CD8-positive, alpha-beta memory T cell (primary cell): ENCODE data around the gene MPPED2. TPM values are rescaled to one million over a fixed set of nuclear protein-coding genes. Genes with fewer than 3 reads are reported as not detected.

Source experiments
- CTCF ChIA-PET: fragments of 350-600 bp; sonication (Branson Sonifier 250); formaldehyde crosslinking; loops from one replicate; lab custom pipeline; 2021; ENCODE audit warnings: antibody characterized with exemption; lab: Charles Lee
- POLR2A ChIA-PET: fragments of 350-600 bp; sonication (Branson Sonifier 250); formaldehyde crosslinking; loops from one replicate; lab custom pipeline; 2021; ENCODE audit warnings: antibody characterized with exemption; lab: Charles Lee
- DNase-seq, 5 donors: peaks; one replicate each; pipeline versions ENCODE4 v3.0.0 to v3.0.0-alpha.2; 2020 to 2022; ENCODE audit warnings: mixed read lengths in 1 of 5
- H3K27ac ChIP-seq: one replicate; pipeline ENCODE4 v1.7.0; 2013; ENCODE audit warnings: low read depth, mild to moderate bottlenecking, low read length, moderate library complexity
- H3K27me3 ChIP-seq: 2 replicates; pipeline ENCODE4 v1.7.0; 2013; ENCODE audit warnings: low read length, mild to moderate bottlenecking; ENCODE audit not compliant: insufficient read depth, poor library complexity, severe bottlenecking
- H3K36me3 ChIP-seq: 2 replicates; pipeline ENCODE4 v1.7.0; 2013; ENCODE audit warnings: mild to moderate bottlenecking, low read length, moderate library complexity; ENCODE audit not compliant: insufficient read depth
- H3K4me1 ChIP-seq: 2 replicates; pipeline ENCODE4 v1.7.0; 2013; ENCODE audit warnings: mild to moderate bottlenecking, low read length, moderate library complexity; ENCODE audit not compliant: insufficient read depth
- H3K4me3 ChIP-seq: 2 replicates; pipeline ENCODE4 v1.7.0; 2013; ENCODE audit warnings: mild to moderate bottlenecking, low read length
- H3K9me3 ChIP-seq: 2 replicates; pipeline ENCODE4 v1.7.0; 2013; ENCODE audit warnings: mild to moderate bottlenecking, low read length
- H3K27ac Mint-ChIP-seq, 8 donors: one replicate each; pipeline ENCODE4 v1.8.0; 2020 to 2021; ENCODE audit warnings: mixed read lengths in 8 of 8, mild to moderate bottlenecking in 6 of 8, inconsistent platforms in 3 of 8, moderate library complexity in 3 of 8
- H3K27me3 Mint-ChIP-seq, 2 donors: one replicate each; pipeline ENCODE4 v1.8.0; 2020 to 2021; ENCODE audit warnings: mixed read lengths in 2 of 2, mild to moderate bottlenecking in 1 of 2, moderate library complexity in 1 of 2
- H3K36me3 Mint-ChIP-seq, 3 donors: one replicate each; pipeline ENCODE4 v1.8.0; 2020 to 2021; ENCODE audit warnings: mixed read lengths in 3 of 3, inconsistent platforms in 1 of 3, mild to moderate bottlenecking in 1 of 3
- H3K4me1 Mint-ChIP-seq, 3 donors: one replicate each; pipeline ENCODE4 v1.8.0; 2020 to 2021; ENCODE audit warnings: mixed read lengths in 3 of 3, inconsistent platforms in 1 of 3, mild to moderate bottlenecking in 1 of 3
- H3K4me3 Mint-ChIP-seq, 7 donors: one replicate each; pipeline ENCODE4 v1.8.0; 2020 to 2021; ENCODE audit warnings: mixed read lengths in 7 of 7, mild to moderate bottlenecking in 6 of 7, moderate library complexity in 4 of 7, inconsistent platforms in 2 of 7
- H3K9me3 Mint-ChIP-seq, 5 donors: one replicate each; pipeline ENCODE4 v1.8.0; 2020 to 2022; ENCODE audit warnings: mixed read lengths in 5 of 5, mild to moderate bottlenecking in 3 of 5, moderate library complexity in 2 of 5, inconsistent platforms in 1 of 5
- polyA plus RNA-seq: library from polyadenylated mRNA; unstranded; fragments of 300-500 nt; fragmentation: Illumina TruSeq; gene quantifications from one replicate; pipeline ENCODE4 v1.2.3, GENCODE V29; 2021
- total RNA-seq, 2 experiments: library from RNA; stranded (reverse); gene quantifications; one replicate each; pipeline ENCODE4 v1.2.3, GENCODE V29; 2021

Gene MPPED2
- total and polyA plus RNA-seq, 3 experiments from 2014 or later, result 1.1 TPM; not detected in 2

- no peaks in the 10 kb centered on the region for H3K27me3 ChIP-seq
- POLR2A ChIA-PET, result no interaction called here
- H3K4me1 Mint-ChIP-seq, result no peaks in the 10 kb centered on the region
- no peak overlapping the region for H3K27ac ChIP-seq
- H3K9me3 ChIP-seq, result no peaks in the 10 kb centered on the region
- H3K36me3 ChIP-seq, result no peaks in the 10 kb centered on the region
- H3K27ac Mint-ChIP-seq, result peak overlapping the region in 1 of 8 donors; percentile 18
- CTCF ChIA-PET, result no interaction called here
- H3K4me3 ChIP-seq, result no peak overlapping the region
- no peak for DNase-seq
- H3K36me3 Mint-ChIP-seq, result peaks cover 0 to 7% (median 0%) of the 10 kb centered on the region in 3 donors
- no peaks in the 10 kb centered on the region for H3K4me1 ChIP-seq
- peaks cover 3 to 6% of the 10 kb centered on the region in 2 donors for H3K27me3 Mint-ChIP-seq
- H3K9me3 Mint-ChIP-seq, result no peaks in the 10 kb centered on the region
- H3K4me3 Mint-ChIP-seq, result no peak overlapping the region
Observed at GRCh38 chr11:30487200-30487898, 98.8 kb downstream of the MPPED2 start.

- Histone ChIP-seq H3K4me3 (no peak overlapping the region), H3K27me3 (no peaks in the 10 kb centered on the region), H3K36me3 (no peaks in the 10 kb centered on the region), H3K9me3 (no peaks in the 10 kb centered on the region), H3K4me1 (no peaks in the 10 kb centered on the region), H3K27ac (no peak overlapping the region)
- CTCF ChIA-PET, result no interaction called here
- Mint-ChIP-seq H3K9me3 (no peaks in the 10 kb centered on the region), H3K4me1 (no peaks in the 10 kb centered on the region), H3K4me3 (no peak overlapping the region), H3K36me3 (peaks cover 0 to 7% (median 0%) of the 10 kb centered on the region in 3 donors), H3K27ac (no peak overlapping the region), H3K27me3 (peaks cover 3 to 6% of the 10 kb centered on the region in 2 donors)
- POLR2A ChIA-PET, result no interaction called here
- DNase-seq, result no peak
Observed at GRCh38 chr11:30485756-30486155, 100.4 kb downstream of the MPPED2 start.

GRCh38 chr11:30485222-30485621, 100.9 kb downstream of the MPPED2 start:
- H3K27me3 ChIP-seq, result no peaks in the 10 kb centered on the region
- Mint-ChIP-seq H3K9me3 (no peaks in the 10 kb centered on the region), H3K4me3 (no peak overlapping the region), H3K27me3 (peaks cover 3 to 6% of the 10 kb centered on the region in 2 donors), H3K27ac (no peak overlapping the region), H3K36me3 (peaks cover 0 to 7% (median 0%) of the 10 kb centered on the region in 3 donors), H3K4me1 (no peaks in the 10 kb centered on the region)
- no peak overlapping the region for H3K27ac ChIP-seq
- ChIA-PET POLR2A (no interaction called here), CTCF (no interaction called here)
- H3K36me3 ChIP-seq, result no peaks in the 10 kb centered on the region
- no peak for DNase-seq
- no peaks in the 10 kb centered on the region for H3K4me1 ChIP-seq
- no peaks in the 10 kb centered on the region for H3K9me3 ChIP-seq
- H3K4me3 ChIP-seq, result no peak overlapping the region

DNA sequence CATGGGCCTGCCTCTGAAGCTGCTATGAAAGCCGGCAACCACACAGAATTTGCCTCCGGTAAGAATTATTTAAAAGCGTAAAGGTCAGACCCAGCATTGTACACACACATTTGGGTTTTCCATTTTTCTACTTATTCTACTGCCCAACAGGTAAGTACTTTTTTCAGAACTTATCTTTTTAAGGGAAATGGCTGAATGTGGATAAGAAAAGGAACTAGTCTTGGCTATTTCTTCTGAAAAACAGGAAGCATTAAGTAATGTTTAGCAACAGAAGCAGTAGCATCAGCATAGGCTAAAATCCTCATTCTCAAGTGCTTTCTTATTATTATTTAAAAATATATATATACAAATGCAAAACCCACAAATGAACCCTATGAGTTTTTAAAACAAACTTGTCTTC, 103.1 kb downstream of the MPPED2 start:
- Mint-ChIP-seq H3K4me3 (no peak overlapping the region), H3K9me3 (peaks cover 0 to 2% (median 0%) of the 10 kb centered on the region in 5 donors), H3K27ac (no peak overlapping the region), H3K27me3 (peaks cover 0 to 7% of the 10 kb centered on the region in 2 donors), H3K36me3 (peaks cover 0 to under 1% (median 0%) of the 10 kb centered on the region in 3 donors), H3K4me1 (no peaks in the 10 kb centered on the region)
- DNase-seq, result no peak
- Histone ChIP-seq H3K4me1 (no peaks in the 10 kb centered on the region), H3K27me3 (no peaks in the 10 kb centered on the region), H3K4me3 (no peak overlapping the region), H3K27ac (no peak overlapping the region), H3K9me3 (no peaks in the 10 kb centered on the region), H3K36me3 (no peaks in the 10 kb centered on the region)
- CTCF ChIA-PET, result no interaction called here
- POLR2A ChIA-PET, result no interaction called here

- no peak overlapping the region for H3K4me3 ChIP-seq
- no peak overlapping the region for H3K27ac ChIP-seq
- no peak for DNase-seq
- Mint-ChIP-seq H3K36me3 (no peaks in the 10 kb centered on the region), H3K9me3 (peaks cover 0 to 2% (median 0%) of the 10 kb centered on the region in 5 donors), H3K27ac (no peak overlapping the region), H3K4me1 (no peaks in the 10 kb centered on the region), H3K4me3 (no peak overlapping the region), H3K27me3 (peaks cover 2 to 4% of the 10 kb centered on the region in 2 donors)
- no peaks in the 10 kb centered on the region for H3K9me3 ChIP-seq
- ChIA-PET POLR2A (no interaction called here), CTCF (no interaction called here)
- H3K4me1 ChIP-seq, result no peaks in the 10 kb centered on the region
- H3K27me3 ChIP-seq, result no peaks in the 10 kb centered on the region
- no peaks in the 10 kb centered on the region for H3K36me3 ChIP-seq
Observed at GRCh38 chr11:30481796-30482195, 104.4 kb downstream of the MPPED2 start.

DNA sequence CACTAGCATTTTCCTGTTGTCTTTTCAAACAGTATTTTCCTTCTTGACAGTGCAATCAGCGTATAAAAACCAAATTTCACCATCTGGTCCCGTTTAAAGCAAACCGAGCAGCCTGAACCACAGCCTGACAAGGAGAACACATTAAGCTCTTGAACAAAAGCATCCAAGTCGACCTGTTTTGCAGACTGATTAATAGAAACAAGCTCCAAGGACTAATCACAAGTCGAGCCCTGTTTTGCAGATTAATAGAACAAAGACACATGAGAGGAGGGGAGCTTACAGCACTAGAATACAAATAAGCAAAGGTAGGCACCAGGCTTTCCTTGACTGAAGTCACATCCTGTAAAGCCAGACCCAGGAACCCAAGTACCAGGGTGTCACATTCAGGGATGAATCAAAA, 104.8 kb downstream of the MPPED2 start:
- H3K36me3 Mint-ChIP-seq, result no peaks in the 10 kb centered on the region
- no peak overlapping the region for H3K27ac Mint-ChIP-seq
- Histone ChIP-seq H3K36me3 (no peaks in the 10 kb centered on the region), H3K4me1 (no peaks in the 10 kb centered on the region), H3K27me3 (no peaks in the 10 kb centered on the region), H3K9me3 (no peaks in the 10 kb centered on the region), H3K27ac (no peak overlapping the region), H3K4me3 (no peak overlapping the region)
- POLR2A ChIA-PET, result no interaction called here
- peaks cover 1 to 4% of the 10 kb centered on the region in 2 donors for H3K27me3 Mint-ChIP-seq
- H3K4me3 Mint-ChIP-seq, result no peak overlapping the region
- DNase-seq, result no peak
- no peaks in the 10 kb centered on the region for H3K4me1 Mint-ChIP-seq
- CTCF ChIA-PET, result no interaction called here
- H3K9me3 Mint-ChIP-seq, result peaks cover 0 to 2% (median 0%) of the 10 kb centered on the region in 5 donors

- H3K4me3 Mint-ChIP-seq, result no peak overlapping the region
- DNase-seq, result no peak
- H3K36me3 Mint-ChIP-seq, result no peaks in the 10 kb centered on the region
- ChIA-PET POLR2A (no interaction called here), CTCF (interaction anchor here (1.1 kb wide), 1 partner anchor 12 kb away, joined by 3 read pairs; no protein-coding TSS in a partner anchor)
- Histone ChIP-seq H3K4me3 (no peak overlapping the region), H3K36me3 (no peaks in the 10 kb centered on the region), H3K27me3 (no peaks in the 10 kb centered on the region), H3K9me3 (no peaks in the 10 kb centered on the region), H3K27ac (no peak overlapping the region), H3K4me1 (no peaks in the 10 kb centered on the region)
- H3K9me3 Mint-ChIP-seq, result peaks cover 0 to 2% (median 0%) of the 10 kb centered on the region in 5 donors
- H3K4me1 Mint-ChIP-seq, result no peaks in the 10 kb centered on the region
- peaks cover 1 to 4% of the 10 kb centered on the region in 2 donors for H3K27me3 Mint-ChIP-seq
- H3K27ac Mint-ChIP-seq, result no peak overlapping the region
Observed at GRCh38 chr11:30479899-30480298, 106.3 kb downstream of the MPPED2 start.

DNA sequence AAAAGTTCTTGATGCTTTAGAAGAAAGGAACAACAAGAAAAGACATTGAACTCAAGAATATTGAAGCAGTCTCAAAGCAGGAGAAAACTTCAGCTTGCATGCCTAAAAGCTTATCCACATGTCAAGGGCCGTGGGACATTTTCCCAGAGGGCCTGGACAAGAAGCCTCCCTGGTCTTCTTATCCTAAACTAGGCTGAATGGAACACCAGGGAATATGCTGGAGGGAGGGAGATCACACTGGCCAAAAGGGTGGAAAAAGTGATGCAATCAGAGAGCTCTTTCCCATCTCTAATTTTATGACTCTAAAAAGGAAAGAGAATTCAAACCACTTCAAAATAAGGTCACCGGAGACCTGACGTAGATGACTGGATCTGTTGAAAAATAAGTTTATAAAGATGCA, 107.2 kb downstream of the MPPED2 start:
- no peak overlapping the region for H3K27ac Mint-ChIP-seq
- ChIA-PET POLR2A (no interaction called here), CTCF (no interaction called here)
- H3K36me3 Mint-ChIP-seq, result no peaks in the 10 kb centered on the region
- Histone ChIP-seq H3K4me1 (no peaks in the 10 kb centered on the region), H3K4me3 (no peak overlapping the region), H3K27me3 (no peaks in the 10 kb centered on the region), H3K27ac (no peak overlapping the region), H3K9me3 (no peaks in the 10 kb centered on the region), H3K36me3 (no peaks in the 10 kb centered on the region)
- H3K4me3 Mint-ChIP-seq, result no peak overlapping the region
- no peak for DNase-seq
- peaks cover 0 to 2% (median 0%) of the 10 kb centered on the region in 5 donors for H3K9me3 Mint-ChIP-seq
- no peaks in the 10 kb centered on the region for H3K4me1 Mint-ChIP-seq
- H3K27me3 Mint-ChIP-seq, result peaks cover 1 to 4% of the 10 kb centered on the region in 2 donors
